B cell (primary cell): ENCODE measurements around the gene DIPK1B.

Experiments used
- CTCF ChIP-seq: fragments of 200-600 bp; IDR thresholded peaks from one replicate; pipeline ENCODE4 v1.8.0; 2022; ENCODE audit warnings: antibody characterized with exemption, mild to moderate bottlenecking
- EZH2 ChIP-seq: IDR thresholded peaks from 2 replicates; pipeline ENCODE4 v1.6.1; 2012; ENCODE audit warnings: borderline replicate concordance, low read depth, mild to moderate bottlenecking, moderate library complexity, low read length; ENCODE audit not compliant: insufficient read depth, poor library complexity, severe bottlenecking

- TF ChIP-seq CTCF = no peak
- no peak for TF ChIP-seq EZH2
Observed at GRCh38 chr9:136764301-136764891, 52.0 kb downstream of the DIPK1B start, which contains the start of gene LCN15.
